Gastrocnemius medialis (tissue), 4 donors: ENCODE data around the gene TAPBP.

Source experiments
- POLR2A ChIP-seq, 2 donors: fragments of 450-650 bp; IDR thresholded peaks; one replicate each; pipeline ENCODE4 v1.6.1; 2017; ENCODE audit warnings: antibody characterized with exemption in 2 of 2, mild to moderate bottlenecking in 2 of 2, moderate library complexity in 2 of 2
- TF ChIP-seq, protein P1 (sequence below), 5 experiments: fragments of 450-650 bp in 3 of 5; fragments of 200-600 bp in 2 of 5; sonication (generic) in 2 of 5; IDR thresholded peaks in 4 of 5; conservative IDR thresholded peaks in 1 of 5; 1 replicate in 4 of 5; 2 replicates in 1 of 5; pipeline ENCODE4 v1.5.1; 2016 to 2019; ENCODE audit warnings: antibody characterized with exemption in 5 of 5, mild to moderate bottlenecking in 3 of 5, moderate library complexity in 3 of 5

DNA sequence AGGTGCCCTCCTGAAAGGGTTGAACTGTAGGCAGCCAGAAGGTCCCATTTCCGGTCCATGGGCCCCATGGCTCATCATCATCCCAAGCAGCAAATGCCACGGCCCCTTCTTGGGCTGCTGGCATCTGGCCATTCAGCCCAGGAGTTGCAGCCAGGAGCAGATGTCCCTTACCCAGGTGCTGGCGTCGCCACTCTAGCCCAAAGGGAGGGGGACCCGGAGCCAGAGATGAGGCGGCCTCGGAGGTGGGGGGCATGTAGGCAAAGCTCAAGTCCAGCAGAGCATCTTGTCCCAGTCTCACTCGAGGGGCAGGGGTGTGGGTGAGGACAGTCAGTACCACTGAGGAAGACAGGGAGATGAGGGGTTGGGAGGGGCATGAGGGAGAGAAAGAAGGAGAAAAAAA is 8.8 kb downstream of the TAPBP start:
- TF ChIP-seq, protein P1, sequence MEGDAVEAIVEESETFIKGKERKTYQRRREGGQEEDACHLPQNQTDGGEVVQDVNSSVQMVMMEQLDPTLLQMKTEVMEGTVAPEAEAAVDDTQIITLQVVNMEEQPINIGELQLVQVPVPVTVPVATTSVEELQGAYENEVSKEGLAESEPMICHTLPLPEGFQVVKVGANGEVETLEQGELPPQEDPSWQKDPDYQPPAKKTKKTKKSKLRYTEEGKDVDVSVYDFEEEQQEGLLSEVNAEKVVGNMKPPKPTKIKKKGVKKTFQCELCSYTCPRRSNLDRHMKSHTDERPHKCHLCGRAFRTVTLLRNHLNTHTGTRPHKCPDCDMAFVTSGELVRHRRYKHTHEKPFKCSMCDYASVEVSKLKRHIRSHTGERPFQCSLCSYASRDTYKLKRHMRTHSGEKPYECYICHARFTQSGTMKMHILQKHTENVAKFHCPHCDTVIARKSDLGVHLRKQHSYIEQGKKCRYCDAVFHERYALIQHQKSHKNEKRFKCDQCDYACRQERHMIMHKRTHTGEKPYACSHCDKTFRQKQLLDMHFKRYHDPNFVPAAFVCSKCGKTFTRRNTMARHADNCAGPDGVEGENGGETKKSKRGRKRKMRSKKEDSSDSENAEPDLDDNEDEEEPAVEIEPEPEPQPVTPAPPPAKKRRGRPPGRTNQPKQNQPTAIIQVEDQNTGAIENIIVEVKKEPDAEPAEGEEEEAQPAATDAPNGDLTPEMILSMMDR (IDR thresholded peaks at IDR 0.05 in 4 of 5, conservative IDR thresholded peaks at IDR 0.05 in 1 of 5): no peak
- TF ChIP-seq POLR2A (IDR thresholded peaks at IDR 0.05): no peak
